Esophagus muscularis mucosa (tissue), 4 donors: Measurements from ENCODE around the gene RASL12. TPM values are rescaled to one million over a fixed set of nuclear protein-coding genes. Genes with fewer than 3 reads are reported as not detected.

Source experiments
- DNase-seq: peaks from one replicate; pipeline ENCODE4 v3.0.0-alpha.2; 2017; ENCODE audit errors: extremely low spot score
- H3K27ac ChIP-seq, 4 donors: fragments of 200-600 bp; sonication (generic); replicated peaks in 1 of 4; 1 replicate in 3 of 4; 2 replicates in 1 of 4; pipeline ENCODE4 v1.5.1; 2016 to 2019; ENCODE audit warnings: mild to moderate bottlenecking in 1 of 4
- H3K27me3 ChIP-seq, 4 donors: fragments of 200-600 bp; sonication (generic); one replicate each; pipeline versions ENCODE4 v1.5.1 to v1.6.0; 2016 to 2019
- H3K36me3 ChIP-seq, 4 donors: fragments of 200-600 bp; sonication (generic); one replicate each; pipeline ENCODE4 v1.5.1; 2016 to 2019
- H3K4me1 ChIP-seq, 4 donors: fragments of 200-600 bp; sonication (generic); one replicate each; pipeline ENCODE4 v1.5.1; 2016 to 2019
- H3K4me3 ChIP-seq, 4 donors: fragments of 200-600 bp; sonication (generic); 1 replicate in 2 of 4; 2 replicates in 2 of 4; pipeline ENCODE4 v1.5.1; 2016 to 2019; ENCODE audit warnings: mild to moderate bottlenecking in 4 of 4, moderate library complexity in 1 of 4
- H3K9me3 ChIP-seq, 4 donors: fragments of 200-600 bp; sonication (generic); 1 replicate in 3 of 4; 2 replicates in 1 of 4; pipeline ENCODE4 v1.5.1; 2016 to 2019
- CTCF ChIP-seq, 3 experiments: fragments of 200-600 bp in 2 of 3; fragments of 450-650 bp in 1 of 3; sonication (generic) in 2 of 3; IDR thresholded peaks; one replicate each; pipeline ENCODE4 v1.5.1; 2017 to 2019; ENCODE audit warnings: antibody characterized with exemption in 3 of 3, mild to moderate bottlenecking in 2 of 3, moderate library complexity in 1 of 3
- EP300 ChIP-seq: sonication (generic); formaldehyde crosslinking; IDR thresholded peaks from one replicate; pipeline ENCODE4 v1.6.1; 2017; ENCODE audit warnings: antibody characterized with exemption
- POLR2A ChIP-seq: fragments of 450-650 bp; IDR thresholded peaks from one replicate; pipeline ENCODE4 v1.6.1; 2017; ENCODE audit warnings: antibody characterized with exemption, moderate library complexity, mild to moderate bottlenecking, low read depth
- POLR2AphosphoS5 ChIP-seq, 2 donors: sonication (generic); formaldehyde crosslinking; IDR thresholded peaks; one replicate each; pipeline ENCODE4 v1.6.1; 2017; ENCODE audit warnings: antibody characterized with exemption in 2 of 2
- WGBS: methylation state at CpG from one replicate; pipeline ENCODE4 v1.1.5; 2018; 5-methylcytosine and 5-hydroxymethylcytosine counted together
- intact Hi-C: fragments of 100-400 bp; cut with DNase I; formaldehyde crosslinking; loops from one replicate; pipeline ENCODE4 v1.15.1; 2023
- small RNA-seq, 3 donors: library from RNA; depleted of rRNA; stranded (forward); fragments of <200 nt; gene quantifications; one replicate each; pipeline ENCODE3, GENCODE V24; 2016
- total RNA-seq, 4 donors: library from RNA; depleted of rRNA; stranded (reverse); fragments of >200 nt; gene quantifications; one replicate each; pipeline versions ENCODE4 v1.1.0 to v1.2.1, GENCODE V29; 2016

Gene RASL12
- total RNA-seq, 4 donors from 2014 or later = 123 to 216 (median 198) TPM

GRCh38 chr15:65006876-65007275, 60.9 kb downstream of the RASL12 start:
- Histone ChIP-seq H3K27ac (no peak overlapping the region), H3K4me3 (no peak overlapping the region), H3K27me3 (no peaks in the 10 kb centered on the region), H3K36me3 (peaks cover 0 to 75% (median 34%) of the 10 kb centered on the region in 4 donors), H3K4me1 (no peaks in the 10 kb centered on the region), H3K9me3 (no peaks in the 10 kb centered on the region)
- TF ChIP-seq POLR2AphosphoS5 (IDR thresholded peaks at IDR 0.05) (no peak), CTCF (IDR thresholded peaks at IDR 0.05) (no peak), POLR2A (no peak), EP300 (no peak)
- no peak for DNase-seq
- WGBS = 95% methylated on average over 3 of the region's 3 CpGs
- intact Hi-C loops = no loop called here

DNA sequence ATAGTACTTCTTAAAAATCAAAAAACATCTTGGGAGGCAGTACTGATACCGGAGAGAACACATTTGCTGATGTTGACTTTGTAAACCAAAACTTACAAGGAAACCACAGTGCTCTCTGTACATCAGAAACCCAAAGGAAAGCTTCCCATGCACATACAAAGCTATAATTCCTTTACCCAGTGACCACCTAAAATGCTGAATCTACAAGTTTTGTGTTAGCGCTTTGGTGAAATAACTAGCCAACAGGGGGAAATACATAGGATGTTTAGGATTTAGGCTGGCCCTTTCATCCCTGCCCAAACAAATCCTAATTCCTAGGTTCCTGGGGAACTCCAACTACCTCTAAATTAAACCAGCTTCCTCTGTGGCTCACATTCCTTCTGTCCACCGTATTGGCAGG, 62.8 kb downstream of the RASL12 start:
- intact Hi-C loops = no loop called here
- H3K9me3 ChIP-seq = no peaks in the 10 kb centered on the region
- no peak overlapping the region for H3K27ac ChIP-seq
- DNase-seq = no peak
- WGBS = 91% methylated on average over 3 of the region's 3 CpGs
- peaks cover 0 to 65% (median 32%) of the 10 kb centered on the region in 4 donors for H3K36me3 ChIP-seq
- no peaks in the 10 kb centered on the region for H3K4me1 ChIP-seq
- no peaks in the 10 kb centered on the region for H3K27me3 ChIP-seq
- no peak overlapping the region for H3K4me3 ChIP-seq
- TF ChIP-seq POLR2A (no peak), CTCF (IDR thresholded peaks at IDR 0.05) (no peak), POLR2AphosphoS5 (IDR thresholded peaks at IDR 0.05) (no peak), EP300 (no peak)

Small RNA genes within 50 kb of the gene (small RNA-seq; reads per million reads assigned to genes)
- gene AC013553.1 = 0 reads per million in 3 donors

Other genes starting within 250 kb of the RASL12 start
- 1 to 10 TPM in 3 of 4 donors, under 1 TPM in 1; 0.78 to 4.4 (median 2.0) TPM for gene PIF1, start 242.3 kb downstream of the RASL12 start, total RNA-seq
- 100 to 1,000 TPM in 1 of 4 donors, 10 to 100 TPM in 3; 41.5 to 103 (median 51.2) TPM for gene PLEKHO2, start 226.1 kb downstream of the RASL12 start, total RNA-seq
- gene ANKDD1A, start 156.1 kb downstream of the RASL12 start, total RNA-seq = 10 to 100 TPM in 3 of 4 donors, 1 to 10 TPM in 1; 10.0 to 14.7 (median 11.0) TPM
- 10 to 100 TPM; 83.5 to 96.7 (median 90.8) TPM for gene SPG21, start 78.1 kb downstream of the RASL12 start, total RNA-seq
- 10 to 100 TPM; 26.3 to 29.9 (median 29.4) TPM for gene MTFMT, start 38.4 kb downstream of the RASL12 start, total RNA-seq
- not detected for gene SLC51B, start 22.6 kb downstream of the RASL12 start, total RNA-seq
- gene KBTBD13, start 8.8 kb upstream of the RASL12 start, total RNA-seq = under 1 TPM in 1 of 4 donors, not detected in 3; 0.17 TPM
- 1 to 10 TPM; 1.2 to 7.5 (median 2.2) TPM for gene UBAP1L, start 47.2 kb upstream of the RASL12 start, total RNA-seq
- 10 to 100 TPM; 24.2 to 33.4 (median 25.5) TPM for gene PDCD7, start 65.8 kb upstream of the RASL12 start, total RNA-seq
- 10 to 100 TPM; 37.4 to 53.2 (median 39.8) TPM for gene CLPX, start 117.4 kb upstream of the RASL12 start, total RNA-seq
- 100 to 1,000 TPM in 2 of 4 donors, 10 to 100 TPM in 2; 40.4 to 166 (median 93.8) TPM for gene CILP, start 143.5 kb upstream of the RASL12 start, total RNA-seq
- gene PARP16, start 218.9 kb upstream of the RASL12 start, total RNA-seq = 10 to 100 TPM; 11.2 to 19.0 (median 14.6) TPM
- gene RNU5A-1, start 228.1 kb upstream of the RASL12 start, total RNA-seq = not detected
- not detected for gene RNU5B-1, start 236.7 kb upstream of the RASL12 start, total RNA-seq